CD4-positive, alpha-beta T cell treated with Interleukin-15 for 4 hours (primary cell): ENCODE measurements around the gene MRPS31.

Source experiments
- DNase-seq: peaks from one replicate; pipeline ENCODE4 v3.0.0-alpha.2; 2020; ENCODE audit warnings: low spot score

The MRPS31 gene

DNA sequence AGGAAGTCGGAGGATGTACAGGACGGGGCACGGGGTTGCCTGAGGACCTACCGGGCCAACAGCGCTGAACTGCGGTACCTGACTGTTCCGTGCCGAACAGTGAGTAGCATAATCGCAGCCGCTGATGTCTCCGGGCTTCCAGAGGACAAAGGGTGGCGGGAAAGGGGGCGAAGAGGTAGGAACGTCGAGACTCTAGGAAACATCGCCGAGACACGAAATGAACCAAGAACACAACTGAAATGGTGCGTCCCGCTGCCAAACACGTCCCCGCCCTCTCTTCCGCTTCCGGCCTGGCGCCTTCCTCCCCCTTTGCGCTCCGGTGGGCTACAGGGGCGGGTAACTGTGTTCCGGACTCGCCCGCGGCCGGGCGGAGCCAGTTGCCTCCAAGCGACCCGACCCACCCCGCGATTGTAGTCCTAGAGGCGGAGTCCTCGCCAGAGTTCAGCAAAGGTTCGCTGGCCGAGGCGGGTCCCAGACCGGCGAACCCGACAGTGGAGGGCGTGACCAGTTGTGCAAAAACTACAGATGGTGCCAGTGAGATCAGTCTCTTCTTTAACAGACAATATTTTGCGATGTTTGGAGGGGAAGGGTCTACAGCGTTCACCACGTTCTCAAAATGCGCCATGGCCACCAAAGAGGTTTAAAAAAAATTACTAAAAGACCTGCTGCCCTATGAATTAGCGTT, at the start of gene MRPS31:
Gene MRPS31 (minus strand): TSS at position 257 of the 685 bp plus-strand sequence. CDS start 54 bp downstream, at position 203.
- peak; percentile 94 for DNase-seq

DNA sequence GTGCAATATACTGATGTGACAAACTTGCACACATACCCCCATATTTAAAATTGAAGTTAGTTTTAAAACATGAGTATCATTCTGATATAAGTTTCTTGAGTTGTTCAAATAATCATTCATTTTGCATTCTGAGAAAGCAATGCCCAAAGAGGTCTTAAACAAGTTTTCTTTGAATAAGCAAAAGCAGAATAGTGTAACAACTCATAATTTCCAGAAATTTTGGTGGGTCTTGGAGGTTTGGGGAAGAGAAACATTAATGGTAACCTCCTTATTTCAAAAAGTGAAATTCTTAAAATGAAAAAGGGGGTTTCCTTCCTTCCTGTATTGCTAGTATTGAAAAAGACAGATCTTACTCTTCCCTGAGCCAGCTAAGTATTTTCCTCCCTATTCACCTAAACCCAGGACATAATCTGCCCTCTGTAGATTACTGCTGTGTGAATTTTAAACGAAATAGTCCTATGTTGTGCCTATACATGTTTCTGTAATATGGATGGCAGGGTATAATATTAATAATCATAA, 48.9 kb upstream of the MRPS31 start:
- no peak for DNase-seq

DNA sequence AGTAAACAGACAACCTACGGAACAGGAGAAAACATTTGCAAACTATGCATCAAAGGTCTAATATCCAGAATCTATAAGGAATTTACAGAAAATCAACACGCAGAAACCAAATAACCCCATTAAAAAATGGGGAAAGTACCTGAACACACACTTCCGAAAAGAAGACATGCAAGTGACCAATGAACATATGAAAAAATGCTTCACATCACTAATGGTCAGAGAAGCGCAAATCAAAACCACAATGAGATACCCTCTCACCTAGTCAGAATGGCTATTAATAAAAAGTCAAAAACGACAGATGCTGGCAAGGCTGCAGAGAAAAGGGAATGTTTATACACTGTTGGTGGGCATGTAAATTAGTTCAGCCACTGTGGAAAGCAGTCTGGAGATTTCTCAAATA, 47.9 kb upstream of the MRPS31 start:
- no peak for DNase-seq

DNA sequence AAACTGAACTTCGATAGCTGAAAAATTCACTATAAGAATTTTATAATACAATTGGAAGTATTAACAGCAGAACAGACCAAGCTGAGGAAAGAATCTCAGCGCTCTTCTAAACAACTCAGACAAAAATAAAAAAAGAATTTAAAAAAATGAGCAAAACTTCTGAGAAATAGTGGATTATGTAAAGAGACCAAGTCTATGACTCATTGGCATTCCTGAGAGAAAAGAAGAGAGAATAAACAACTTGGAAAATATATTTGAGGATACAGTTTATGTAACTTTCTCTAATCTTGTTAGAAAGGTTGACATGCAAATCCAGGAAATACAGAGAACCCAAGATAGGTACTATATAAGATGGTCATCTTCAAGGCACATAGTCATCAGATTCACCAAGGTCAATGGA, 43.8 kb upstream of the MRPS31 start:
- DNase-seq: no peak

DNA sequence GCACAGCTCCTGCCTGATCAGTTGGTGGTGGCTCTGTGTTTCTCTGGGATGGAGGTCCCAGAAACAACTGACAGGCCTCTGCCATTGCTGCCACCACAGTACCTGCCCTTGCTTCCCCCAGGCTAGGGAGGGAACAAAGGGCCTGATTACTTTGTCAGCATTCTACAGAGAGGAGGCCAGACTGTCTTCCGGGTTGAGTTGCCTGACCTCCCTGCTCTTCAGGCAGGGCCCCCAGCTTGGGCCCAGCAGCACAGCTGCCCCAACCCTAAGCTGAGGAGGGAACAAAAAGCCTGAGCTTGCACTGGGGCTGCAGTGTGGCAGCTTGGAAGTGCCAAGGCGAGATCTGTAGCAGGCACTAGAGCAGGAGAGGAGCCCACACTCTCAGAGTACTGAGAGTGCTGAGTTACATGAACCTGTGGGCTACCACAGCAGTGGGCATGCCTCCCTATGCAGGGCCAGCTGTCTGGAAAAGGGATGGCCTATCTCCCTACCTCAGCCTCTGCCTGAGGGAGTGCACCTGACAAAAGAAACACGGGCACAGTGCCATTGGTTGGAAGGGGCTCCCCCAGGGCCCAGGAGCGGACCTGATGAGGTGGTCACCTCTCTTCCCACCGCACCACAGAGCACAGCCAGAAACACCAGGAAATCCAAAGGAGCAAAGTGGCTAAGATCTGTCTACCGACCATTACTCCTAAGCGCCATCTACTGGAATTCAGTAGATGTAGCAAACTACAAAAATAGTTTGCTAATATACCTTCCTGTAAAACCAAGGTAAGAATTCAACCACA, 42.9 kb upstream of the MRPS31 start:
- DNase-seq: peak; percentile 32

DNA sequence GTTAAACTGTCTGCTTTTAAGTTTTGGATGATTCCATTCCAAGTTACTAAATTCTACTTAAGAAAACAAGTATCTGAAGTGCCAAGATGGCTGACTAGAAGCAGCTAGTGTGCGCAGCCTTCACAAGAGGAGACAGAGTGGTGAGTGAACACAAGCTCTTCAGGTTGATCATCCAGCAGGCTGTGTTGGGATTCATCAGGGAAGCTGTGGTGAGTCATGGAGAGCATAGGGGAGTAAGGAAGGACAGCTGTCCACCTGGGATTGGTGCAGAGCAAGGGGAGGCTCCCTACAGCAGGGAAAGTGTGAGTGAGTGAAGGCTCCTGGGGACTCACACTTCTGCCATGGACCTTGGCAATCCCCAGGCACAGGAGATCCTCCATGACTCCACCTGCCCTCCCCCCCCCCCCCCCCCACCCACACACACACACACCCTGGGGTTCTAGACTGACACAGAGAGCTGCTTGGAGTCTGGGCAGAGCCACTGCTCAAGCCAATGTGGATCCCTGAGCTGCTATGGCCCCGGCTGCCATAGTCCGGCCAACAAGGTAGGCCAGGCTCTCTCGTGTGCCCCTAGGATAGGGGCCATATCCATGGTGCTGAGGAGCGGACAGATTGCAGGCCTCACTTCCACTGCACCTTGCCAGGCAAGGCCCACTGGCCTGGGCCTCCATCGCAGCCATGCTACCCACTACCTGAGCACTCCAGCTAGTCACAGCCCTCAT, 41.9 kb upstream of the MRPS31 start:
- DNase-seq: no peak

DNA sequence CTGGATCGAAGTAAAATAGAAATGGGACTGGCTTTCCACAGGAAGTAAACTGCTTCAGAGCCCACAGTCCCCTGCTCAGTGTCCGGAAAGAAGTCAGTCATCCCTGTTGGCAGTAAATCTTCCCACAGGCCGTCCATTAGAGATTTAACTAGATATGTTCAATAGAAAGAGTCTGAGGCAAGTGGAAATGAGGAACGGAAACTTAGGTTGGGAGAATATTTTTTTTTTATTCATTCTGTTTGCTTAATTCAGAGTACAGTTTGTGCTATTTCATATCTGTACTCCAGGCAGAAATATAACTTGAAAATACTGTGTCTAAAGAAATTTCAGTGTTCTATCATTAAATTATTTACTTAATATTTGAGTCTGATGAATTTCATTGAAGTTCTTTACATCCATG, 41.1 kb upstream of the MRPS31 start:
- DNase-seq: no peak

DNA sequence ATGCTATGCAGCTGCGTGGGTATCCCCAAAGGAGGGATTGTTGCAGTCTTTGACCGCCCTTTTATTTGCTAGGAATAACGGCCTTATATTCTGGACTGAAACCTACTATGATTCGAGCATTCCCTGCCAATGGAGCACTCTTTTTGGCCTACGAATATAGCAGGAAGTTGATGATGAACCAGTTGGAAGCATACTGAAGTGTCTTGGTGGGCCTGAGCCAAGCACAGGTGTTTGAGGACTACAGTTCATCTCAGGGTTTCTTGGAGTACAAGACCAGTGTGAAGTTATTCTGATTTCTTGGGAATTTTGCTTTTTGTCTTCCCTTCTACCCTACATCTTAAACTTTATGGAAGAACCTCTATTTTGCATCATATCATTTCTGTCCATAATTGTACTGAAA, 38.5 kb upstream of the MRPS31 start:
- DNase-seq: no peak

DNA sequence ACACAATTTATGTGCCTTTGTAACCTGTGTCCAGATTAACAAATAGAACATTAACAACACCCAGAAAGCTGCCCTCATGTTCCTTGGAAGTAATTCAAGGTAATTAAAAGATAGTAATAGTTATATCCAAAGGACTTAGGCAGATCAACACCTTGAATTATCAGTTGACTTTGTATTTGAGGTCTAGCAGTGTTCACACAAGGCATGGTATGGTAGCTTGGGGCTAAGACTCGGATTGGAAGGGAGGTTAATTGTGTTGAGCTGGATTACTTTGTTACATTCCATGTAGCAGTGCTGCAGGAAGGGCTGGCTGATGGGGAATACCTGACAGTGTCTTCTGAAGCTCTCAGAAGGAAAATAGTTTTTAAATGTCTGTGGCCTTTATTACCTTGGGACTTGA, 35.3 kb upstream of the MRPS31 start:
- no peak for DNase-seq

DNA sequence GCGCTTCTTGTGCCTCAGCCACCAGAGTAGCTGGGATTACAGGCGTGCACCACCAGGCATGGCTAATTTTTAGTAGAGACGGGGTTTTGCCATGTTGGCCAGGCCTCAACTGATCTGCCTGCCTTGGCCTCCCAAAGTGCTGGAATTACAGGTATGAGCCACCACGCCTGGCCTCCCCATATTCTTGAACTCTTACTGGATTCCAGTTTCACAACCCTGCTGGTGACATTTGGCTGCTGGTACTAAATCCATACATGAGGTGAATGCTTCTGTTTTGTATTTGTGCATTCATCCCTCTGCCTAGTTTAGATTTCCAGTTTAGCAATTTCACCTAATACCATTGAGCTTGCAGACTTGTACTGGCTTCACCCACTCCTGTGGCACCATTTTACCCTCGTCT, 32.3 kb upstream of the MRPS31 start:
- no peak for DNase-seq

DNA sequence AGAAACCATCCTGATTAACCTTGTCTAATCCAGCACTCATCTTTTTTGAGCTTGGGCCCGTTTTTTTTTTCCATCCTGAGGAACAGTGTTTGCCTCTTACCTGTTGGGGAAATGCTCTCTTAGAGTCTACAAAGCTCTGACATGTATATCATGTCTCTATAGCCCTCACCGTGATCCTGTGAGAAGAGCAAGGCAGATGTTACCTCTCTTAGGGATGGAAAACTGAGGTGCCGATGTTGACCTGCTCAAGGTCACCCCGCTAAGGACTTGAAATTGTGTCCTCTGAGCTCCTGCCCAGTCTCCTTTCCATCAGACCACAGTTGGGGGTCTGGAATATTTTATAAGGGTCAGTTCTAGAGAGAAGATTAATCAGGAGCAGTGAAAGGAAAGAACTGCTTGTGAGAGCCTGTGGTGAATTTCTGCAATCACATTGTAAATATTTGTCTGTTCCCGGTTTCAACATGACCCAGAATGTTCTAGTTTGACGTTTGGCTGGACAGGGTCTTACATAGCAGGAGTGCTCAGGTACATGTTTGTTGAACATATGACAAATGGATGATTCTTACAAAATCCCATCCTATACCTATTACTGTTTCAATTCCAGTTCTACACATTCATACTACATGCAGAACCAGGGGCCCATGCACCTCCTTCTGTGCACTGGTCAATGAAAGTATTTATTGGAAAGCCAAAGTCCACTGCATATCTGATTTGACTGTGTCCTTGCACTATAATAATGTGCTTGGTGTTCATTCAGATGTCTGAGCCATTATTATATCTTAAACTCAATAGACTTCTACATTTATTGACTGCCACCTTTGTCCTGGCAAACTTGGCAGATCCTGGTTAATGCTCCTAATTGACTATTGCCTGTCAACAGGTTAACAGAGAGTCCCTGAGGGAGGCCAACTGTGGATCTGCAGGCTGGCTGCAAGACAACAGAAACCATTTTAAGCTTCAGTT, 30.5 kb upstream of the MRPS31 start:
- DNase-seq: no peak

DNA sequence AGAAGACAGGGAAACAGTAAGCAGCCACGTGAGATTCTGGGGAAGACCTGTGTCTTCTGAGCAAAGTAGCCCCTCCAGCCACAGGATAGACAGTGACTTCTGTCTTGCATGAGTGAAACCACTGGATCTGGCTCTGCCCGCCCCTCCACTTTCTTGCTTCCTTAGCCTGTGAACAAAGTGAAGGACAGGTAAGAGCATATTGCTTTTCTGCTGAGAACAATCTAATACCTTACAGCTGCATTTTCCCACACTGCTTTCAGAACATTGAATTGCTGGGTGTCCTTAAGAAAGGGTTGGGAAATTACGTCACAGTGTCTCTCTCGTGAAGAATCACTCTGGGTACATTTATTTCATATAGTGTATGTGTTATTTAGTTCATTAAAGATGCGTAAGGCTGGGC, 29.6 kb upstream of the MRPS31 start:
- DNase-seq: no peak

DNA sequence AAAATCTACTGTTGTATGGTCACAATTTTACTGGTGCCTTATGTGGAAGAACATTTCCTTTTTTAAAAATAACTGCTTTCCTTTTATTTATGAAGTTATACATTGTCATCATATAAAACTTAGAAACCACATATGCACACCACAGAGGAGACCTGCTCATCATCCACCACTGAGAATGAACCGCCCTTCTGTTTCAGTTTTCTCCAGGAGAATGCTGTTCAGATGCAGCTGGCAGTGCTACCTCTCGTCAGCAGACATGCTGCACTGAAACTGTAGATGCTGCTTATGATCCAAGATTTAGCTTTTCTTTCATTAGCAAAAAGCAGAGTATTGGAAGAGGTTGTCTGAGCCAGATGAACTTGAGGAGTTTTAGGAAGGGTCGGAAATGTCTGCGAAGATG, 28.5 kb upstream of the MRPS31 start:
- DNase-seq: no peak

DNA sequence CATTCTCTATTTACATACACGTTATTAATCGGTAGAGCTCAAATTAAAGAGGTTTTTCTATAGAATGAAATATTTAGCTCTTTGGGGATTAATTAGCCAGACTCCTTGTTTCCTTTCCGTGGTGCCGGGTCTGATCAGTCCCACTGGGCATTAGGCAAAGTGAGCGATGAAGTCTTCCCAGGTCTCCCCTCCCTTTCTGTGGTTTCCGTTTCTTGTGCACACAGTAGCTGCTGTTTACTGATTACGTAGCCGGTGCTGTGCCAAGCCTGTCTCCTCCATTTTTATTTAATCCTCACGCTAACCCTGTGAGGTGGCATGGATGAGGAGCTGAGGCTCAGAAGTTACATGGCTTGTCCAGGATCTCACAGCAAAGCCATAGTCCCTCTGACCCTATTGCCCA, 27.4 kb upstream of the MRPS31 start:
- peak; percentile 18 for DNase-seq

DNA sequence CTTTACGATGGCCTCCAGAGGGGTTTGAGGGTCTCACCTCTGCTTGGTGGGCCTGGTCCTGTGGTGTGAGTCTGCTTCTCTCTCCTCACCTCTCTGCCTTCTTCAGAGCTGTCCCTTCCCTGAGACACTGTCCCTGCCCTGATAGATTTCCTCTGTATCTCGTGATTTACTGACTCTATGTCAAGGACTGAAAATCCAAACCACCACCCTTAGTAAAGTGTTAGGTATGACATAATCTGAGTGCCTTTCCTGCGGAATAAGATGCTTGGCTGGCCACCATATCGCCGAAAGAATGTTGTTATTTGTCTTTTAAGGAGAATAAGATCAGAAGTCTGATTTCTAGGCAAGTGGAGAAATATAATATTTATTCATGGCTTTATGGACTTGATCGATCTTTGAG, 25.7 kb upstream of the MRPS31 start:
- no peak for DNase-seq

DNA sequence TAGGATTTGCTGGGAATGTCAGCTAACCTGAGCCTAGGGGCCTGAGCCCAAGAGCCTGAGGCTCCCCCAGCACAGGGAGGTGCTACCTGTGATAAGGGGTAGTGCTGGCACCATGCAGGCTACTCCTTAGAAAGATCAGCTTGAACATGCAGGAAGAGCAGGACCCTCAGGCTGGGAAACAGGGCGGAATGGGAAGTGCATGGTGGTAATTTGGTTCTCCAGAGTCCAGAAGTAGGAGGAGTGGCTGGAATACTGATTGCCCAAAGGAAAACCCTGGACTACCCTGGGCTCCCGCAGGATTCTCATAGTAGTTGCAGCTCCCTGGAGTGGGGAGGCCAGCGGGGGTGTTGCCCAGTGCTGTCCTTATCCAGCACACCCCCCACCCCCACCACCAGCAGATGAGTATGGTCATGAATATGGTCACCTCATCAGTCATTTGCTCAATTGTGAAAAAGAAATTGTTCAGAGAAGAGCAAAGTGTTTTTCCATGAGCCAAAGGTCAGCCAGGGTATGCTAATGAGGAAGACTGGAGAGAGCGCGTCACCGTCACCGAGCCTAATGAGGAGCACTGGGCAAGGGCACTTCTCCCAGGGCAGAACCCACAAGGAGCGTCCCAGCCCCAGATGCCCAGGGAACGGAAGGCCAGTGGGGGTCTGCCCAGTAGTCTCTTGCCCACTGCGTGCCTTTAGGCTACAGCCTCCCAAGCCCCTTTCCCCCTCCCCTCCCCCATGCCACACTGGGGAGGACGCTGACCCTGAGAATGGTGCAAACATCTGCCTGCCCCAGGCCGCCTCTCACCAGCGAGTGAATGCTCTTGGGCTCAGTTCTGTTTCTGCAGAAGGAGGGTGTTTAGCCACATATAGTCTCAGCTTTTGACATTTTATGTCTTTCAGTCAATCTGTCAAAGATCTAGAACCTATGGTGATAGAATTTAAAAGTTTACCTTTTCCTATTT, 23.7 kb upstream of the MRPS31 start:
- DNase-seq: no peak

DNA sequence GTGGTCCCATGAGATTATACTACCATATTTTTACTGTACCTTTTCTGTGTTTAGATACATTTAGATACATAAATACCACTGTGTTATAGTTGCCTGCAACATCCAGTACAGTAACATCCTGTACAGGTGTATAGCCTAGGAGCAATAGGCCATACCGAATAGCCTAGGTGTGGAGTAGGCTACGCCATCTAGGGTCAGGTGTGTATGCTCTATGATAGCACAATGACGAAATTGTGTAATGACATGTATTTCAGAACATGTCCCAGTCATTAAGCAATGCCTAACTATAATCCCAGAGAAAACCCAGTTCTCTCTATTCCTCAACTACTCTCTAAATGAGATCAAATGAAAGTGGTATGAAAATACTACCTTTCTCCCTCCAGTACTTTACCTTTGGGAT, 22.3 kb upstream of the MRPS31 start:
- no peak for DNase-seq

DNA sequence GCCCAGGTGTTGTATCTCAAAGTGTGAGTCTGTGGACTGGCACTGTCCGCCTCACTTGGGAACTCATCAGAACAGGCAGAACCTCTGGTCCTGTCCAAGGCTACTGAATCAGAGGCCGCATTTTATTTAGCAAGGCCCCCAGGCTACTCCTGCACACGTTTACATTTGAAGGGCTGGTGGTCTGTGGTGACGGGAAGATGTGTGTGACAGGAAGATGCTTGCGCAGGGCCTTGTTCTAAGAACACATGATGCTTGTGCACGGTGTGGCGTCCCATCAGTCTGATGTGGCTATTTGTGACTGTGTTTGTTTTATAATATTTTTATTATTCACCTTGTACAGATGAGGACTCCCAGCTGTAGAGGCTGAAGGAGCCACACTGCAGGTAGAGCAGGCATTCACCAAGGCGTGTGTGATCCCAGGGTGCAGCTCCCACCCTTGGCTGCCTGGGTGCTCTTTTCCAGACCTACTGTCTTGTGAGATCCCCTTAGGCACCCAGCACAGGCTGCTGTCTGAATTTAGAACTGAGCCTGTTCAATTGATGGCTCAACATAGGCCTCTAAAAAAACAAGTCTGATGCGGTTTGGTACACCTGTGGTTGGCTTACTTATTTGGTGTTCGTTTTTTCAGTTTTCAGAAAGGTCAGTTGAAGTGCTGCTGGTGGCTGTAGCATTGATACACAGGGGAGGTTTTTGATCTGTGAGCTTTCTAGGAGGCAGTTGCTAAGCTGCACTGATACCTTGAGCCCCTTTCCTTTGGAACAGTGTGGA, 21.5 kb upstream of the MRPS31 start:
- no peak for DNase-seq

DNA sequence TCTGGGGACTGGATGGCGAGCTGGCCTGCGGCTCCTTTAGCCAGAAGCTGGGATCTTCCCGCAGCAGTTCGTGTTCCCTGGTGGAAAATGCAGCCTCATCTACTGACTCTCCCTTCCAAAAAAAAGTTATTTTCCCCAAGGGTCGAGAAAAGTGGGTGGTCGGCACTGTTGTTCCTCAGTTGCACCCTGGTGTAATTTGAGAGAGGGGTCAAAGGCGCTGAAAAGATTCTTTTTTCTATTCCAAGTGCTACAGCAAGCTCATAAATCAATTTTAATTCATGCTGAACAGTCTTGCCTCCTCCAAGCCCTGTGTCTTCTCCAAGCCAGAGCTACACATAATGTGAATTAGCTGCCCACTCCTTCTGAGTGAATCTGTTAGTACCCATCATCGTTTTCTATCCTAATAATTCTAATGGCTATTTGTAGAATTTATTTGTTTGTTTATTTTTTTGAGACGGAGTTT, 19.2 kb upstream of the MRPS31 start:
- DNase-seq: no peak
